ENCODE results near the gene ZNG1C.
"Not testable (repeated sequence)": the region's sequence is repeated elsewhere in the genome, so short reads cannot be mapped to it uniquely, and the experiment has no call there.

ZNG1C gene

GRCh38 chr9:68343242-68343641 is 101.5 kb downstream of the ZNG1C start:
- not testable (repeated sequence) for DNase-seq

- DNase-seq, result not testable (repeated sequence)
Measured at GRCh38 chr9:68343992-68344391, 102.2 kb downstream of the ZNG1C start.
